ENCODE data around the gene MEA1.
A peak's percentile ranks its signal among the peaks of the same experiment; 100 is the strongest.
"Not testable (repeated sequence)": the region's sequence is repeated elsewhere in the genome, so short reads cannot be mapped to it uniquely, and the experiment has no call there.

MEA1 gene

DNA sequence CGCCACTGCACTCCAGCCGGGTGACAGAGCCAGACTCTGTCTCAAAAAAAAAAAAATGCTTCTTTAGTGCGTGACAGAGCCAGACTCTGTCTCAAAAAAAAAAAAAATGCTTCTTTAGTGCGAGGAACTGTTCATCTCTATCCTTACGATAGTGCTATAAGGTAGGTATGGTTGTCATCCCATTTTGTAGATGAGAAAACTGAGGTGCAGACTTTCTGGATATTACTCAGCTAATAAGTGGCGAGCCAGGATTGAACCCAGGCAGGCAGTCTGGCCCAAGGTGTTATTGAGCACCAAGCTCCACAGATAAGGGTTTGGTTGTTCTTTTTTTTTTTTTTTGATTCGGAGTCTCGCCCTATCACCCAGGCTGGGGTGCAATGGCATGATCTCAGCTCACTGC, 11.9 kb downstream of the MEA1 start:
- peaks cover 13% of the 10 kb centered on the region for H3K4me1 Mint-ChIP-seq
- TF ChIP-seq CTCF (IDR thresholded peaks at IDR 0.05), result no peak

DNA sequence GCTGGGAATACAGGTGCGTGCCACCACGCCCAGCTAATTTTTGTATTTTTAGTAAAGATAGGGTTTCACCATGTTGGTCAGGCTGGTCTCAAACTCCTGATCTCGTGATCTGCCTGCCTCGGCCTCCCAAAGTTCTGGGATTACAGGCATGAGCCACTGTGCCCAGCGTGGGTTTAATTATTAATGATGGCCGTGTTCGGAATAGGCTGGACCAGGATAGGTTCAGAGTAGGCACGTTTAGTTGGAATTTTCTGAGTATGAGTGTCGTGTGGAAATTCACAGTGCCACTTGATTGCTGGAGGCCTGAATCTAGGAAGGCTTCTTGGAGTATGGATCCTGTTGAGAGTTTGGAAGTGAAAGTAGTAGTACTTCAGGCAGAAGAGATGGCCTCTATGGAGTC, 15.5 kb downstream of the MEA1 start:
- peaks cover 25% of the 10 kb centered on the region for H3K36me3 Mint-ChIP-seq (ENCODE audit: low read depth)
- not testable (repeated sequence) for H3K27ac Mint-ChIP-seq; H3K4me3 Mint-ChIP-seq; H3K27me3 Mint-ChIP-seq (ENCODE audit: low read depth, poor library complexity); DNase-seq; H3K9me3 Mint-ChIP-seq
- H3K4me1 Mint-ChIP-seq, result peaks cover 13% of the 10 kb centered on the region

More for the DNA sequence above, 11.9 kb downstream of the MEA1 start:
- Mint-ChIP-seq H3K9me3 (no peaks in the 10 kb centered on the region), H3K4me3 (no peak overlapping the region), H3K27me3 (ENCODE audit: low read depth, poor library complexity) (peaks cover 2% of the 10 kb centered on the region), H3K27ac (no peak overlapping the region), H3K36me3 (ENCODE audit: low read depth) (peaks cover 26% of the 10 kb centered on the region)
- DNase-seq, result no peak

DNA sequence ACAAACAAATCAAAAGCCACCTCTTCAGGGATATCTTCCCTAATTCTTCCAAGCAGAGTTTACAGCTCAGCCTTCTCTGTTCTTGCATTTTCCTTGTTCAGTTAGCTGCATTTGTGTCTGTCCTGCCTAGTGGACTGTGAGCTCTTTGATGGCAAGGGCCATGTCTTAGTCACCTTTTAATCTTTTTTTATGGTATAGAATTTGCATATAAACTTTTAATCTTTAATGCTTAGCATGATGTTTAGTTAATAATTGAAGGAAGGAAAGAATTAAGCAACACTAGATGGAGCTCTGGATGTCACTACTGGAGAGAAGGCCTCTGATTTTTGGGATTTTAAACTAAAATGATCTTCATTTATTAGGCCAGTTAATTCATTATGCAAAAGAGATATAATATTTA, 17.2 kb downstream of the MEA1 start:
- no peak for TF ChIP-seq CTCF (IDR thresholded peaks at IDR 0.05)
- Mint-ChIP-seq H3K27me3 (ENCODE audit: low read depth, poor library complexity) (no peaks in the 10 kb centered on the region), H3K9me3 (no peaks in the 10 kb centered on the region), H3K4me1 (peaks cover 13% of the 10 kb centered on the region), H3K27ac (no peak overlapping the region), H3K4me3 (no peak overlapping the region), H3K36me3 (ENCODE audit: low read depth) (peaks cover 22% of the 10 kb centered on the region)
- DNase-seq, result no peak

DNA sequence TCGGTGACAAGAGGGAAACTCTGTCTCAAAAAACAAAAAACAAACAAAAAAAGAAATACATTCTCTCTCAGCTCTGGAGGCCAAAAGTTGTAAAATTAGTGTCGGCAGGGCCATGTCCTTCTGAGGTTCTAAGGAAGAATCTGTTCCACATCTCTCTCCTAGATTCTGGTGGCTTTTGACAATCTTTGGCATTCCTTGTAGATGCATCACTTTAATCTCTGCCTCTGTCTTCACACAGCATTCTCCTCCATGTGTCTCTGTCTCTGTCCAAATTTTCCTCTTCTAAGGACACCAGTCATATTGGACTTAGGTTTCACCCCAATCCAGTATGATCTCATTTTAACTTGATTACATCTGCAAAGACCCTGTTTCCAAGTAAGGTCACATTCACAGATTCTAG, 20.3 kb downstream of the MEA1 start:
- Mint-ChIP-seq H3K27me3 (ENCODE audit: low read depth, poor library complexity) (no peaks in the 10 kb centered on the region), H3K27ac (no peak overlapping the region), H3K36me3 (ENCODE audit: low read depth) (peaks cover 30% of the 10 kb centered on the region), H3K4me3 (no peak overlapping the region), H3K4me1 (peaks cover 11% of the 10 kb centered on the region), H3K9me3 (no peaks in the 10 kb centered on the region)
- no peak for DNase-seq
- no peak for TF ChIP-seq CTCF (IDR thresholded peaks at IDR 0.05)

DNA sequence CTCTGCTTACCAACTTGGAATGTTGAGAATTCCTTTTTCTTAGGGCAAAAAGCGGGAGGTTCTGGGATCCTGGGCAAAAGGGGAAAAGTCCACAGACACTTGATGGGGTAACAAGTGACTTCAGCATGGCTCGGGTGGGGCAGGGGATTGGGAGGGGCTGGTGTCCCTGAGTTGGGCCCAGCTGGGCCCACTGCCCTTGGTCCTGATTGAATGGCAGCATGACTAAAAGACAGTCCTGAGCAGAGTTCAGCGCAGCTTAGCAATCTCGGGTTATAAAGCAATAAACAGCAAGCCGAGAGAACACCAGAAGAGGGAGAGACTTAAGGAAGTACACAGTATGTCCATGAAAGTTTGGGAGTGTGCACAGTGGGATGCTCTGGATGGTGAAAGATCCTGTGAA, 23.8 kb downstream of the MEA1 start:
- Mint-ChIP-seq H3K4me1 (peaks cover 40% of the 10 kb centered on the region), H3K9me3 (no peaks in the 10 kb centered on the region), H3K27ac (peak overlapping the region; percentile 15), H3K27me3 (ENCODE audit: low read depth, poor library complexity) (no peaks in the 10 kb centered on the region), H3K36me3 (ENCODE audit: low read depth) (peaks cover 27% of the 10 kb centered on the region), H3K4me3 (no peak overlapping the region)
- DNase-seq, result no peak
- no peak for TF ChIP-seq CTCF (IDR thresholded peaks at IDR 0.05)

DNA sequence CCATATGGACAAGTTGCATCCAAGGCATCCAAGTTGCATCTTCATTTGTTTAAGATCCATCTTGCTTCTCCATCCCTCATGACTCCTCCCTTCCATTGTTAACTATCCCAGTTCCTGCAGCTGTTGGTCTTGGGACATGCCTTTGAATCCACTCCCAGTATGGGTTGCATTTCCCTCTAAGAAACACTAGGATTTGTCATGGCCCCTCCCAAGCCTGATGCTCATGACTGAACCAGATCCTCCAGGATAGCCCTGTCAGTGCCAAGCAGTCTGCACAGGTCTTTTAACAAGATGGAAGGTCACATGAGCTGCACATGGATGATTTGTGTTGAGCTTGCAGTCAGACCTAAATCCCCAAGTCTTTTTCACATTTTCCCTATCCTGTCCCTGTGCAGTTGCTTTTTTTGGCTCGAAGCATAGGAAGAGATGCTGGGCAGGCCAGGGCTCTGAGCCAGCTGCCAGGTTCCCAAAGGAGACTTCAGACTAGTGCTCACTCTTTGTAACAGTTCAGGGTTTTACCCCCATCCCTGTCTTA, 25.2 kb downstream of the MEA1 start:
- Mint-ChIP-seq H3K27me3 (ENCODE audit: low read depth, poor library complexity) (no peaks in the 10 kb centered on the region), H3K4me1 (peaks cover 46% of the 10 kb centered on the region), H3K9me3 (no peaks in the 10 kb centered on the region), H3K4me3 (no peak overlapping the region), H3K27ac (peak overlapping the region; percentile 31), H3K36me3 (ENCODE audit: low read depth) (peaks cover 25% of the 10 kb centered on the region)
- no peak for DNase-seq
- TF ChIP-seq CTCF (IDR thresholded peaks at IDR 0.05), result no peak
